HFF-Myc (cell line): Measurements from ENCODE around the gene WNT9A.

Experiments used
- DNase-seq: peaks from one replicate; pipeline ENCODE4 v3.0.0-alpha.2; 2011; ENCODE audit warnings: low read depth; ENCODE audit errors: extremely low read depth
- H3K4me3 ChIP-seq: replicated peaks from 2 replicates; pipeline ENCODE4 v1.5.1; 2011; ENCODE audit warnings: low read depth, mild to moderate bottlenecking, control low read depth, low read length
- CTCF ChIP-seq: IDR thresholded peaks from 2 replicates; pipeline ENCODE4 v1.5.1; 2012; ENCODE audit warnings: mild to moderate bottlenecking, low read depth, low read length, control low read depth; ENCODE audit errors: missing control alignments

WNT9A gene

GRCh38 chr1:227955808-227956207 is 8.1 kb upstream of the WNT9A start:
- TF ChIP-seq CTCF, result no peak
- DNase-seq, result no peak
- no peak overlapping the region for H3K4me3 ChIP-seq

GRCh38 chr1:227954163-227954850 is 6.6 kb upstream of the WNT9A start:
- DNase-seq, result no peak
- no peak for TF ChIP-seq CTCF
- no peak overlapping the region for H3K4me3 ChIP-seq

- no peak for DNase-seq
- TF ChIP-seq CTCF, result no peak
- no peak overlapping the region for H3K4me3 ChIP-seq
Measured at GRCh38 chr1:227953022-227953412, 5.3 kb upstream of the WNT9A start.

- no peak for DNase-seq
- no peak for TF ChIP-seq CTCF
- H3K4me3 ChIP-seq, result no peak overlapping the region
Measured at GRCh38 chr1:227952374-227953021, 4.8 kb upstream of the WNT9A start.

- no peak for TF ChIP-seq CTCF
- no peak for DNase-seq
- no peak overlapping the region for H3K4me3 ChIP-seq
Measured at GRCh38 chr1:227951624-227952373, 4.1 kb upstream of the WNT9A start.

- no peak overlapping the region for H3K4me3 ChIP-seq
- TF ChIP-seq CTCF, result no peak
- DNase-seq, result no peak
Measured at GRCh38 chr1:227950735-227951346, 3.1 kb upstream of the WNT9A start.
